Stimulated activated CD8-positive, alpha-beta memory T cell treated with anti-CD3 and anti-CD28 coated beads, Interleukin-4, amount 100 ng/mL, for 24 hours (primary cell): Measurements from ENCODE around the gene ABLIM2.

ENCODE experiments used
- DNase-seq: peaks from one replicate; pipeline ENCODE4 v3.0.0-alpha.2; 2020; ENCODE audit warnings: low read depth

The ABLIM2 gene

DNA sequence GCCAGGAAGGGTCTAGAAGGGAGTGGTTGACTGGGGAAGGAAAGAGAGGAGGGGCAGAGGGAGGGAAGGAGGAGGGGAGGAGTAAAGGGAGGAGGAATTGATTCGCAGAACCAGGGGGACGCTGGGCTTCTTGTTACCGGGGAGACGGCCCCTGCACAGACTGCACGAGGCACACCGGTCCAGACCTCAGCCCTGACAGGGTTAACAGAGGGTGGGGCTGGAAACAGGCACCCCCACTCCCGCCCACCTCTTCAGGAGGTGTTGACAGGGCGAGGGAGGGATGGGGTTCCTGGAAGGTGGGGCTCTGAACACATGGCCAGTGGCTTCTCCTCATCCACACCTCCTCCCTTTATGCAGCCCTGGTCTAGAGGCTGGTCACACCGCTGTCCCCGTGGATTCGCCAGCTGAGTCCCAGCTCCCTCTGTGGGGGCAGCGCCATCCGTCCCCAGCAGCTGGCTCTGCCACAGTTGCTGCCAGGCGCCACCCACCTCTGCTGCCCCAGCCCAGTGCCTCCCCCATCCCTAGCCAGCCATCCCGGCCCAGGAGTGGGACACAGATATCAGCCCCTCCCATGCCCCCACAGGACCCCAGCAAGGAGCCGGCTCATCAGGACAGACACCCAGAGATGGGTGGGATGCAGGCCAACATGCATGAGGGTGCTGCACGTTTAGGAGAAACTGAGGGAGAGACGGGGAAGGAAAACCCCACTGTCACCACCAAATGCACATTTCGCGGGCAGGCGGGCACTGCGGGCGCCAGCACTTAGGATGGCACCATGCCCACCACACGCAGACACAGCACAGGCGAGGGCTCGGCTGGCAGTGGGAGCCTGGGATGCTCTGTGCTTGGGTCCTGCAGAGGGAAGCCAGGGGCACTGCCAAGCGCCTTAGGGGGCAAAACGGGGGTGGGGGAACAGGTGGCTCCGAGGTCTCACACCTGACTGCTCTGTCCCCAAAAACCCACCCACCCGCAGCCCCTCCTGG, 87.6 kb downstream of the ABLIM2 start:
- no peak for DNase-seq

DNA sequence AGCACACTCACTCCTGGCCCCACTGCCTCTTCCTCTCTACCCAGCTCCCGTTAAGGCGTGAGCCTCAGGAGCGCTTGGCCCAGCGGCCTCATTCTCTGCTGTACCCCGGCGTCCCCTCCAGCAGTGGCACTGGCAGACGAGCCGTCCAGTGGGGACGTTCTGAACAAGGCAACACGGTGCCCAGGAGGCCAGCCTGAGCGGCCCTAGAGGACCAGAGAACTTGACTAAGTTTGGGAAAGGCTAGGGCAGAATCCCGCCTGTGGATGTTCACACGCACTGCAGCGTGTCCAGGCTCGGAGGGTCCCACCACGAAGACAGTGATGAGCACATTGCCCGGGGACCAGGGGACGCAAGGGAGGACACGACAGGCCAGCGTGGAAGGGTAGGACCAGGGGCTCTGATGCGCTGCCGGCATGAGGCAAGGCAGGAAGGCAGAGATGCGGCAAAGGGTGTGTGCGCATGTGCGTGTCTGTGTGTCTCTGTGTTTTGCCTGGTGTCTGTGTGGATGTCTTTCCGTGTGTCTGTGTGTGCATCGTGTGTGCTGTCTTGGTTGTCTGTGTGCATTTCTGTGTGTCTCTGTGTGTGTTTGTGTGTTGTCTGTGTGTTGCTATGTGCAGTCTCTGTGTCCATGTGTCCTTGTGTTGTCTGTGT, 89.4 kb downstream of the ABLIM2 start:
- DNase-seq, result no peak

DNA sequence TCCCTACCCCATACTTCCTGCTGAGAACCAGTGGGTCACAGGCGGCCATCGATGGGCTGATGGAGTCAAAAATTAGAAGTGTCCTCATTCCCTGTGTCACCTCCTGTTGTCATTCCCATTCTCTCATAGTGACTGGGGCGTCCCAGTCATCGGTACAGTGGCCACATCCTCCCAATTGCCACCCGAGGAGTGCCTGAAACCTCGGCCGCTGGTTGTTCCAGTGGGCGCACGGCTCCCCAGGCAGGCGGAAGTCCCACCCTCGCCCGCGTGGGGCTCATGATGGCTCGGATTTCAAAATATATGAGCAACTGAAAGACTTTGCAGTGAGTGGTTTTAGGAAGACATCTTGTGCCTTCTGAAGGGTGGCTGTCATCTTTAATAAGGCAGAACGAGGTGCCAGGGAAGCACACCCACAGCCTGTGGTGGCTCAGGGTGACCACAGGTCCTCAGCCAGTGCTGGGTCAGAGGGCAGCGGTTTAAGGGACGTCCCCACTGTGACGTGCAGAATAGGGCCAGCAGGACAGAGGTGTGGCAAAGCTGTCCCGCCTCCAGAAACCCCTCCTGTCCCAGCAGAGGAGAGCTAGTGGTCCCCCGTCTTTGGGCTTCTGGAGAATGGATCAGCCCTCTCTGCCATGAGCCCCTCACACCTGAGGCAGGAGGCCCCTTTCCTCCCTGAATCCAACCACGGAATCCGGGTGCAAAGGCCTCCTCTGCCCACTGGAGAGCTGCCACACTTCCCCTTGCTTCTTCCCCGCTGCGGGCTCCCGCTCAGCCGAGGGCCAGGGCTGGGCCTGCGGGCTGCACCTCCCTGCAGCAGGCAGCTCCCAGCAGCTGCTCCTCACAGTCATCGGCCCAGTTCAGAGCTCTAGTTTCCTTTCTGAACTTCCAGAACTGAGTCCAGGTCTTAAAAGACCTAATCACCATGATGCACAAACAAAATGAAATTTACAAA, 90.4 kb downstream of the ABLIM2 start:
- DNase-seq, result no peak

DNA sequence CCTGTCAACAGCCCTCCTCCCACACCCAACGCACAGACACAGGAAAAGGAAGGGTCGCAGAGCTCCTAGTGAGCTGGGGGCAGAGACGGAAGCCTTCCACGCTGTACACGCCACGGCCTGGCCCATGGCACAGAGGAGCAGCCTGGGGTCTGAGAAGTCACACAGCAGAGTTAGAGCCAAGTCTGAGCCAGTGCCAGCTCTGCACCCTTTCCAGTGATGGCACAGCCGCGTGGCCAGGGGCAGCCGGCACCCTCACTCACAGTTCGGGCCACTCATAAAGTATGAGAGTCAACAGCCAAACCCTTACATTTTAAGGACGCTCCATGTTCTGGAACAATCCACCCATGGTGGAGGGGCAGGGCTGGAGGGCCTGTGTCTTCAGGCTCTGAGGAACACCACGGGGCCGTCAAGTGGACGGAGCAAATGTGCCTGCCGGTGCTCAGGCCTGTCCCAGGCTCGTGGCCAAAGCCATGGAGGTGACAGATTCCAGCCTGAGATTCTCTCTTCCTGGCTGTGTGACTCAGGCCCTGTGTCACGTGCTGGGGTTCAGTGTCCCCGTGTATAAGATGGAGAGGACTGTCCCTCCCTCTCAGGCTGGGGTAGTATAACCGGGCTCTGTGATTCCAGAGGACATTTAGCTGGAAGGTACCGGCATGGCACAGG, 91.2 kb downstream of the ABLIM2 start:
- DNase-seq, result no peak

DNA sequence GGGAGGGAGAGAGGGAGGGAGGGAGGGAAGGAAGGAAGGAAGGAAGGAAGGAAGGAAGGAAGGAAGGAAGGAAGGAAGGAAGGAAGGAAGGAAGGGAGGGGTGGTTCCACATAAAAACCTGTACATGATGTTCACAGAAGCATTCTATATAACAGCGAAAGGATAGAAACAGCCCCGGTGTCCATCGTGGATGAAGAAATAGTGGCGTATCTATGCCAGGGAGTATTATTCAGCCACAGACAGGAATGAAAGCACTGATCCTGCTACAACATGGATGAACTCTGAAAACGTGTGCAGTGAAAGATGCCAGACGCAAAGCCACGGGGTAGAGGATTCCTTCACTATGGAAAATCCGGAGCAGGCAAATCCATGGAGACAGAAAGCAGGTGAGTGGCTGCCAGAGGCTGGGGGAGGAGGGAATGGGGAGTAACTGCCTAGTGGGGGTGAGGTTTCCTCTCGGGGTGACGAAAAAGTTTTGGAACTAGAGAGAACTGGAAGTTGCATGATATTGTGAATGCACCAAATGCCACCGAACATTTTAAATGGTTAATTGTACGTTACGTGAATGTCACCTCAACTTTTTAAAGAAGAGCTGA, 92.2 kb downstream of the ABLIM2 start:
- DNase-seq, result no peak

DNA sequence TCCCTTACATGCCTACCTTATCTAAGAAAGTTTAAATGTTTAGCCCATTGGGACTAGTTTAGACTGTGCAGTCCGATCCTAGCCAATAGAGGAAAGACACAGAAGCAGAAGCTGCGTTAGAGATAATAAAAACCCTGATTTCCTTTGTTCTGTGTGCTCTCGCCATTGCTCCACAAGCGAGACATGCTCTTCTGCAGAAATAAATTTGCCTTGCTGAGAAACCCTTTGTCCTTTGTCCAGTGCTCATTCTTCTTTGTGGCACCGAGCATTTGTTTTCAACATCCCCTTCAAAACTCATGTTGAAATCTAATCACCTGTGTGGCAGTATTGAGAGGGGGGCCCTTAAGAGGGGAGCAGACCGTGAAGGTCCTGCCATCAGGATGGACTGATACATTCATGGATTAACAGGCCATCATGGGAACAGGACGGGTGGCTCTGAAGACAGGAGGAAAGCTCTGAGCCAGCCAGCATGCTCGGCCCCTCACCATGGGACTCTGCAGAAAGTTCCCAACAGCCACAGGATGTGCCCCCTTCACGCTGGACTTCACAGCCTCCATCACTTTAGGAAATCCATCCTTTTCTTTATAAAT, 94.5 kb downstream of the ABLIM2 start:
- no peak for DNase-seq

DNA sequence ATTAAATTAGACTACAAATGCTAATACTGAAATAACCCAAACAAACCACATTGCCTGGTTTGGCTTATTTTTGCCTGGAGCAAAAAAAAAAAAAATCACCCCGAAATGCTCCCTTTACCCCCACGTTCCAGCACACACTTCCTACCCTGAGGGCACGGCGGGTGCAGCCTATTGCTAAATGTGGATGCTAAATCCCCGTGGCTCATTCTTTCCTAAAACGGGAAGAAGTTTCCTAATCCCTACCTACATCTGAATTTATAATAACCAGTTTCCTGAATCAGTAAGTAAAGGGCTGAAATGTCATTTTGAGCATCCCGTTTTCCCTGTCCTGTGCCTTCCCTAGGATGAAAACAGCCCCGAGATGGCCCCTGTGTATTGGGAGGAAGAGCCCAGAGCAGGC, 97.0 kb downstream of the ABLIM2 start:
- no peak for DNase-seq

DNA sequence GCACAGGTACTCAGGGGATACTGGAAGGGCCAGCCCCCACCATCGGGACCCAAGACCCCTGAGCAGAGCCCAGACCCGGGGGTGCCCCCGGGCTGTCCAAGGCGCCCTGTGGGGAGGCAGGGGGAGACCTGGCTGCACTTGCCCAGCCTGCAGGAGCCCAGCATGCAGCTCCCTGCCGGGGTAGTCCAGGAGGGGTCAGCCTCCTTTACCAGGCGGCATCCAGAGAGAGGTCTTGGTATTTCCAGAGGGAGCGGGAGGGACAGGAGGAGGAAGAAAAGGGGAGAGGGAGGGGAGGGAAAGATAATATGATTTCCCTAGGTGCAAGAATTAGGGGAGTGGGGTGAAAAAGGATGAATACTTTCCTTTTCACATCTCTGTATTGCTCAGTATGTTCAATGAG, 97.5 kb downstream of the ABLIM2 start:
- DNase-seq, result no peak

DNA sequence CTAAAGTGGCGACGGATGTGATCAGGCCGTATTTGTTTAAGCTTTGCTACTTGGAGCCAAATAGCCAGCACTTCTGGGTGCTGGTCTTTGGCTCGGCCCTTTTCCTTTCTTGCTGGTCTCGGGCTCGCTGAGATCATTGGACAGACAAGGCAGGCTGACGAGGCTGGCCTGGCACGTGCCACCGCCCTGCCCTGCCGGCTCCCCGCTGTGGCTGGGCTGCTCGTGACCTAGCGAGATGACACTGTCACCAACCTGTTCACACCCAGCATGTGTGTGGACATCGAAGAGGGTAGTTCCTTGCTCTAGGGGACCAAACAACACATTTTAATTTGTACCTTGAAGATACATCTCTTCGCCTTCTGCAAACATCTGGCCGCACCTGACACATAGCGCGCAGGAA, 98.0 kb downstream of the ABLIM2 start:
- no peak for DNase-seq

DNA sequence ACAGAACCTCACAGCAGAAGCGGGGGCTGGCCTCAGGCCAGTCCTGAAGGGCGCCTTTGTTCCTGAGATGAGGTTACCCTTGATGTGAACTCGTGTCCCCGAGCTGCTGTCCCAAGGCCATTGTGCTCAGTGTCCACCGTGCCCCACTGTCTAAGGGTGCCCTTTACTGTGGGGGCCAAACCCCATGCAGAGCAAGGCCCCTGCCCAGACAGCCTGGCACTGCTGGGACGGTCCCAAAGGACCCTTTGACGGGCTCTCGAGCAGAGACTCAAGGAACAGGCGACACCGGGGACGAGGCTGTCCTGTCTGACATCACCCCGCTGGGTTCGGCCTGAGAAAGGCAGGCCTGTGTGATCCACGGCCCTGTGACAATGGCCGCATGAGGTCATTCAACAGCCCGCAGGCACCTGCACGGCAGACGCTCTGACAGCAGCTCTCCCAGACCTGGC, 100.6 kb downstream of the ABLIM2 start:
- DNase-seq, result no peak

DNA sequence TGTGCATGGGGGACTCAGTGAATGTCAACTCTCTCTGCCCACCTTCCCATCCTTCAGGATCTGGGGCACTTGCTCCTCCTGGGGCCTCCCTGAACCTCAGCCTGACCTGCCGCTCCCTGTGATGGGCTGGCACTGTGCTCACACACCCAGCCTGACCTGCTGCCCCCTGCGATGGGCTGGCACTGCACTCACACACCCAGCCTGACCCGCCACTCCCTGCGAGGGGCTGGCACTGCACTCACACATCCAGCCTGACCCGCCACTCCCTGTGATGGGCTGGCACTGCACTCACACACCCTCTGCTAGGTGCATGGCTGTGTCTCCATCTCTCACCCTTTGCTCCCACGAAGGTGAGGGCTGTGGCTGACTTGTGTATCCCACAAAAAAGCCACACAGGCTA, 103.4 kb downstream of the ABLIM2 start:
- DNase-seq, result no peak

DNA sequence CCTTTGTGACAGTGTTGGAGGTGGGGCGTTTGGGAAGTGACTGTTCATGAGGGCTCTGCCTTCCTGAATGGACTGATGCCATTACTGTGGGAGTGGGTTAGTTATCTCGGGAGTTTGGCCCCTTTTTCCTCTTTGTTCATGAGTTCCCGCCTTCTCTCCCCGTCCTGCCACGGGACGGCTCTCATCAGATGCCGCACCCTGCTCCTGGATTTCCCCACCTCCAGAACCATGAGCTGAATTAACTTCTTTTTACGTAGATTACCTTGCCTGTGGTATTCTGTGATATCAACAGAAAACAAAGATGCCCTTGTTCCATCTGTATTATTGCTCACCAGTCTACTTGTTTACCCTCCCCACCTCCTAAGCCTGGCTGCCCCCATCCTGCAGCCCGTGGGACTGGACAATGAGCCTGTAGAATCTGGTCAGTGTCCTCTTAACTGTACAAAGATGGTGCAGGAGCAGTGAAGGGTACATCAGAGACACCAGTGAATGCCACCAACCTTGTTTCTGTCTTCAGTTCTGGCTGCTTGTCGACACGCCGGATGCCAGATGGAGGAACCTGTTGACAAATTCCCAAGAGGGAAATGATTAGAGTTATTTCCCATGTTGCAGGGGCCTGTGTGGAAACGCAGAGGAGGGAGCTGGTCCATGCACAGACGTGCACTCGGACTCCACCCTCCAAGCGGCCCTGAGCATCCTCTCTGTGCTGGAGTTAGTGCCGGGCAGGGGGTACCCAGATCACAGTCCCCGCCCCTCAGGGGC, 104.7 kb downstream of the ABLIM2 start:
- no peak for DNase-seq

DNA sequence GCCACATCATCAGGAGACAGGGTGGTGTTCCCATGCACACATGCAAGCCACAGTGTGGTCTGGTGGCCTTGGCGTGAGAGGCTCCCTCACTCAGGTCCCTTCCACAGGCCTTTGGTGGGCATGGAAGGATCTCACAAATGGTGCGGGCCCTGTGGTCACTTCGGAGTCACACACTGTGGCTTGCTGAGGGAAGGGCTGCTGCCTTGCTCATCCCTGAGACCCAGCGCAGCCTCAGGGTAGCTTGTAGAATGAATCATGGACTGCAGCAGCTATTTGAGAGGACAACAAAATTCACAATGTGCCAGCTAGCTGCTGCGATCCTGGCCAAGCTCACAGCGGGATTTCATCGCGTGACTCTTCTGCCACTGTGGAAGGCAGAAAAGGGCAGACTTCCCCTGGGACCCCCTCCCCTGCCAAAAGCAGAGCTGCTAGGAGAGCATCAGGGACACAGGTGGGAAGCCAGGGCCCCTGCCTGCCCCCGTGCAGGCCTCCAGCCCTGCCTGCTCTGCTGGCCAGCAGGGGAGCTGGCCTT, 106.4 kb downstream of the ABLIM2 start:
- no peak for DNase-seq

DNA sequence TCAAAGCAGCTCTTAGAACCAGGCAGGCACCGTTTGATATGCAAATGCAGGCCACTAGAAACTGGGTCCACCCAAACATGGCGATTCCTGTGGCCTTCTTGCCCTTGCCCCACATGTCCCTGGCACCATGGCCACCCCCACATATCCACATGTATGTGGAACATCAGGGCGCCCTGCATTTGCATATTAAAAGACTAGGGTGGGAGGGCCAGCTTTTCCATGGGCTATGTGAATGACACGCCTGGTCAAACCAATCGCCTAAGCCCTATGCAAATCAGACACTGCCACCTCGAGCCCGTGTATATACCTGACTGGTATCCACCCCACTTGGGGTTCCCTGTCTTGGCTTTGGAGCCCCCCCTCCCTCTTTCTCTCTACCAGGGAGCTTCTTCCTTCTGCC, 107.0 kb downstream of the ABLIM2 start:
- DNase-seq, result no peak

DNA sequence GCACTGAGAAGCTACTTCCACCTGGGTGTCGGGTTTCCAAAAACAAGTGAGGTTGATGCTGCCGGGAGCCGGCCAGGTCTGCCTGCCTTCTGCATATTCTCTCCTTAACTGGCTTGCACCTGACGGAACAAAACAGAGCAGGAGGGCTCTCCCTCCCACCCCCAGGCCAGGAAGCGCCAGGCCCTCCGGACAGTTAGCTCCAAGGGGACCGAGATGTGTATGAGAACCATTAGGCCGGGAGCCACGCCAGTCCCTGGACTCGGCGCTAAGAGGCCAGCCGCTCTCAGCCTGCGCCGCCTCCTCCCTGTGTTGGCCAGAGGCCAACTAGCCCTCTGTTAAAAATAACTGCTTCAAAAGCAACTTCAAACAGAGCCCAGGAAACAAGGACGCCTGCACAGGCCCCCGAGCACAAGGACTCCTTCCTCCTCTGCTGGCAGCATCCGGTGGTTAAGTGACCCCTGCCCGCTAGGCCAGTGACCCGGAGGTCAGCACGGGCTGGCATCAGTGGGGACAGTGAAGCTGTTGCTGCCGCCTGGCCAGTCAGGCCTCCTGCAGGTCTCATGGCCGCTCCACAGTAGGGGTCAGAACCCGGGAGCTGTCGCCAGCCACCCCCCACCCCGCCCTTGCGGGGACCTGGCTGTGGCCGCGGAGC, 107.9 kb downstream of the ABLIM2 start:
- DNase-seq, result no peak

DNA sequence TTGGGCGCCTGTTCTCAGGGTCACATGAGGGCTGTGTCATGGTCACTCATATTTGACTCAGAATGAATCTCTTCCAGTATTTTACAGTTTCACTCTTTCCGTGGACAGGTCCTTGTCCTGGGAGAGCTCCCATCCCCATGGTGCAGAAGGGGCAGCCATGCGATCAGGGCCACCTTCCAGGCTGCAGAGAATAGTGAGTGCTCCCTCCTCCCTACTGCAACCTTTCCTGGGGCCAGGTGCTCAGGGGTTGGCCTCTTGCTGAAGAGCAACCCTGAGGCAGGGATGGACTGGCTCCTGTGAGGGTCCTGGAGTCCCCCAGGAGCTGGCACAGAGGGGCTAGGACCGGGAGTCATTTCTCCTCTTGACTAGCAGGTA, 108.4 kb downstream of the ABLIM2 start:
- DNase-seq, result no peak

DNA sequence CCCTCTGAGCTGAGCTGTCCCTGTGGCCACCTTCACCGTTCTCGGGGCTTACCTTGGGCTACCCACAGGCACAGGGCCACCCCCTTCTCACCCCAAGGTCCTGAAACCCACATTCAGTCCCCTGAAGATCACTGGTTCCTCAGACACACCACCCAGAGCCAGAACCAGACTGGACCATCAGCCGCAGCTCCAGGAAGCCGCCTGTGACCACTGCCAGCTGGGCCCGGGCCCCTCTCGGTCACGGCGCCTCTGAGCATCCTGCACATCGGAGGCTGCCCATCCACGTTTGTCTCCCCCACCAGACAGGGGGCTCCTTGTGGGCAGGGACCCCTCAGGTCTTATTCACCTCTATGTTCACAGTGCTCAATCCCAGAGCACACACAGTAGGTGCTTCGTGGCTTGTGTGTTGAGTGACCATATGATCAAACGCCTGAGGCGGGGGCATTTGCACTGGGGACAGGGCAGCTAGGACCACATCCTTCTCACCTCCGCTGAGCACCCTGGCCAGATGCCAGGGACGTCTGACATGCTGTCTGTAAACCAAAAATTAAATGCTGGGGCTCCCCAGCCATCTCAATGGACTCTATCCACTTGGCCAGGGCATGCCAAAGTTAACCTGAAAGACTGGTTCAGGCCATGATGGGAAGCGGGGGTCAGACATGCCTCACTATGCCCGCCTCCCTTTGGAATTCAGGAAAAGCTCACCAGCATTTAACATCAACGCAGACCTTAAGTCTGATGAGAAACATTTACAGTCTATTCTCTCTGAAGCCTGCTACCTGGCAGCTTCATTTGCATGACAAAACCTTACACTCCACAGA, 109.5 kb downstream of the ABLIM2 start:
- DNase-seq, result no peak
